ENCODE data around the gene C16orf78. TPM values are rescaled to one million over a fixed set of nuclear protein-coding genes. Genes with fewer than 3 reads are reported as not detected.

The C16orf78 gene
- total and polyA plus RNA-seq, 2 of the 8 experiments (the other 6 are each of a cell fraction or from before 2014, with no cell fraction given), result not detected

DNA sequence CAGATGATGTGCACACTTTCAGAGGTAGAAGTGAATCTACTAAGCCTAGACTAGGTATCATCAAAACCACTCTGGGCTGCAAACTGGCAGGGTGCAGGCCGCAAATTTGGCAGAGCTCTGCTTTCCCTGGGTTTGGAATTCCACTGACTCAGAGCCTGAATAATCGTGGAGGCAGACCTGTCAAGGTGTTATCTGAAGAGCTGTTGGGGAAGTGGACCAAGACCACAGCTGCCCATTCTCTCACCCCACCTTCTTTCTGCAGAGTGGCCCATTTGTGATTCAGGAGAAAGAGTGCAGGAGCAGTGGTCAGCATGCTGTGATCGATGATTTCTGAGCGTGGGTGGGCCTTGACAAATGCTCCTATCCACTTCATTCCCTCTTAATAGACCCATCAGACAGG lies 46.1 kb upstream of the C16orf78 start:
- ChIA-PET POLR2A (ENCODE audit: partially characterized antibody) (no interaction called here), CTCF (ENCODE audit: partially characterized antibody) (interaction anchor here (1.5 kb wide), 1 partner anchor 22 kb away, joined by 3 read pairs; no protein-coding TSS in a partner anchor)
- no peak overlapping the region for H3K4ac ChIP-seq (replicated peaks; ENCODE audit: insufficient read length, low read depth, low read length)
- no peak overlapping the region for H2BK12ac ChIP-seq (ENCODE audit: low read depth, low read length)
- no peak overlapping the region for H3K4me2 ChIP-seq (ENCODE audit: insufficient read depth in 1 of 2, low read depth in 2 of 2, low read length in 2 of 2)
- H2BK5ac ChIP-seq (ENCODE audit: low read depth, low read length), result no peak overlapping the region
- H4K91ac ChIP-seq (replicated peaks; ENCODE audit: insufficient read length, low read length), result no peak overlapping the region
- H2BK120ac ChIP-seq (replicated peaks; ENCODE audit: low read depth, low read length), result no peak overlapping the region
- H4K20me1 ChIP-seq (replicated peaks in 1 of 2; ENCODE audit: control insufficient read depth in 1 of 2, insufficient read depth in 2 of 2, low read length in 2 of 2), result no peaks in the 10 kb centered on the region
- no peak for FAIRE-seq
- H2BK15ac ChIP-seq (ENCODE audit: low read length), result no peak overlapping the region
- H3K56ac ChIP-seq (replicated peaks; ENCODE audit: insufficient read length, low read depth, low read length), result no peak overlapping the region
- 81% methylated on average over 4 of the region's 4 CpGs; no CpG with 5 or more reads in 1 of the 2 experiments for WGBS, 2 experiments (ENCODE audit: extremely low coverage in 1 of 2, insufficient coverage in 1 of 2, insufficient read length in 1 of 2, insufficient replicate concordance in 2 of 2, low coverage in 1 of 2, low lambda C conversion rate in 2 of 2, missing lambda C conversion rate in 1 of 2)
- H3K9me3 ChIP-seq (ENCODE audit: insufficient read depth in 2 of 2, low read depth in 1 of 2, low read length in 1 of 2), result no peaks in the 10 kb centered on the region
- no peak overlapping the region for H2AK5ac ChIP-seq (ENCODE audit: low read depth, low read length)
- no peak overlapping the region for H3K4me3 ChIP-seq (ENCODE audit: extremely low read depth in 1 of 4, insufficient read depth in 2 of 4, low read depth in 3 of 4, low read length in 4 of 4)
- H3K9ac ChIP-seq (replicated peaks in 1 of 4; ENCODE audit: extremely low read depth in 1 of 4, low read depth in 3 of 4, low read length in 3 of 4), result no peak overlapping the region
- H3K79me1 ChIP-seq (ENCODE audit: low read depth, low read length), result no peaks in the 10 kb centered on the region
- H3K4me1 ChIP-seq (replicated peaks in 1 of 4; ENCODE audit: control insufficient read depth in 3 of 4, insufficient read depth in 4 of 4, low read length in 3 of 4), result peaks cover 0 to 2% (median 0%) of the 10 kb centered on the region in 4 experiments; a peak in 1 of 7 replicates
- H3K18ac ChIP-seq (ENCODE audit: extremely low read depth, low read length), result no peak overlapping the region
- H3K36me3 ChIP-seq (ENCODE audit: control insufficient read depth in 2 of 4, insufficient read depth in 4 of 4, low read length in 3 of 4), result no peaks in the 10 kb centered on the region
- no peak overlapping the region for H2AFZ ChIP-seq (ENCODE audit: low read length)
- no peaks in the 10 kb centered on the region for H3K23me2 ChIP-seq (ENCODE audit: low read depth, low read length)
- H4K8ac ChIP-seq (ENCODE audit: extremely low read depth, insufficient read depth, low read length), result no peak overlapping the region; the same call in 1 of the 2 replicates
- H3K14ac ChIP-seq (ENCODE audit: insufficient read length), result no peak overlapping the region
- no peak for TF ChIP-seq SIX5 (IDR thresholded peaks at IDR 0.05; ENCODE audit: low read depth, low read length)
- no peak for TF ChIP-seq CTBP2 (IDR thresholded peaks at IDR 0.05; ENCODE audit: borderline replicate concordance, insufficient read depth, insufficient read length, low read length)
- no peak for TF ChIP-seq KDM1A (IDR thresholded peaks at IDR 0.05; ENCODE audit: borderline replicate concordance, low read length)
- no peak overlapping the region for H3K23ac ChIP-seq (ENCODE audit: insufficient read length)
- no peaks in the 10 kb centered on the region for H3K79me2 ChIP-seq (ENCODE audit: control insufficient read depth in 1 of 2, insufficient read depth in 2 of 2, low read length in 2 of 2)
- no peaks in the 10 kb centered on the region; a peak in 1 of 7 replicates for H3K27me3 ChIP-seq (replicated peaks in 1 of 4; ENCODE audit: control insufficient read depth in 3 of 4, extremely low read depth in 1 of 4, insufficient read depth in 3 of 4, low read length in 3 of 4)
- no peak overlapping the region for H3K27ac ChIP-seq (ENCODE audit: low read depth, low read length)
- H4K5ac ChIP-seq (ENCODE audit: insufficient read length, low read depth, low read length), result no peak overlapping the region
- no peak for DNase-seq (ENCODE audit: low read depth in 1 of 2, low spot score in 2 of 2)
- H2BK20ac ChIP-seq (ENCODE audit: low read length), result no peak overlapping the region
